Astrocyte (in vitro differentiated cells and primary cell): Measurements from ENCODE around the gene CIDEB.

Experiments used
- CTCF ChIP-seq: IDR thresholded peaks from 2 replicates; pipeline ENCODE4 v1.5.1; 2011; ENCODE audit warnings: low read depth, mild to moderate bottlenecking, inconsistent platforms, low read length, moderate library complexity; ENCODE audit not compliant: insufficient read depth
- EZH2 ChIP-seq: IDR thresholded peaks from 2 replicates; pipeline ENCODE4 v1.6.1; 2012; ENCODE audit warnings: mild to moderate bottlenecking, low read length, inconsistent platforms; ENCODE audit not compliant: insufficient read depth

- TF ChIP-seq CTCF, result no peak
- no peak for TF ChIP-seq EZH2
These were observed 50.8 kb downstream of the CIDEB start for GRCh38 chr14:24256960-24257359.
